AG09319 (cell line): ENCODE data around the gene CDK3.

ENCODE experiments used
- DNase-seq: peaks from one replicate; pipeline ENCODE4 v3.0.0-alpha.2; 2010; ENCODE audit warnings: low read depth; ENCODE audit errors: extremely low read depth
- TF ChIP-seq, protein P1 (sequence below): IDR thresholded peaks from 2 replicates; pipeline ENCODE4 v1.5.1; 2011; ENCODE audit warnings: low read depth, mild to moderate bottlenecking, inconsistent platforms, low read length, moderate library complexity

Gene CDK3

DNA sequence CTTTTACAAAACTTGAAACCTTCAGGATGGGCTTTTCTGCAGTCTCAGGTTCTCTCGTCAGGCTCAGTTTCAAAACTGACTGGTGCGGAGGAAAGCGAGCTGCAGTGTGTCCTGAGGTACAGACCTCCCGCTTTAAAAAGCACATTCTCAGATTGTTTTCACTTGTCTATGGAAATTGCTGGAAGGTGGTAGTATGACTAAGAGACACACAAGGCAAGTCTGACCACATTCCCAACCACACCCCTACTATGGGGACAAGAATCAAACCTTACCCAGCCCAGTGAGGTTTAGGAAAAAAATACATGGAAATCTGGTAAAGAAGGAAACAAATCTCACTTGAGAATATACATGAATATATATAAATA lies 53.4 kb downstream of the CDK3 start:
- DNase-seq = no peak
- TF ChIP-seq, protein P1, sequence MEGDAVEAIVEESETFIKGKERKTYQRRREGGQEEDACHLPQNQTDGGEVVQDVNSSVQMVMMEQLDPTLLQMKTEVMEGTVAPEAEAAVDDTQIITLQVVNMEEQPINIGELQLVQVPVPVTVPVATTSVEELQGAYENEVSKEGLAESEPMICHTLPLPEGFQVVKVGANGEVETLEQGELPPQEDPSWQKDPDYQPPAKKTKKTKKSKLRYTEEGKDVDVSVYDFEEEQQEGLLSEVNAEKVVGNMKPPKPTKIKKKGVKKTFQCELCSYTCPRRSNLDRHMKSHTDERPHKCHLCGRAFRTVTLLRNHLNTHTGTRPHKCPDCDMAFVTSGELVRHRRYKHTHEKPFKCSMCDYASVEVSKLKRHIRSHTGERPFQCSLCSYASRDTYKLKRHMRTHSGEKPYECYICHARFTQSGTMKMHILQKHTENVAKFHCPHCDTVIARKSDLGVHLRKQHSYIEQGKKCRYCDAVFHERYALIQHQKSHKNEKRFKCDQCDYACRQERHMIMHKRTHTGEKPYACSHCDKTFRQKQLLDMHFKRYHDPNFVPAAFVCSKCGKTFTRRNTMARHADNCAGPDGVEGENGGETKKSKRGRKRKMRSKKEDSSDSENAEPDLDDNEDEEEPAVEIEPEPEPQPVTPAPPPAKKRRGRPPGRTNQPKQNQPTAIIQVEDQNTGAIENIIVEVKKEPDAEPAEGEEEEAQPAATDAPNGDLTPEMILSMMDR = no peak
